ENCODE measurements around the gene PDRG1.

DNA sequence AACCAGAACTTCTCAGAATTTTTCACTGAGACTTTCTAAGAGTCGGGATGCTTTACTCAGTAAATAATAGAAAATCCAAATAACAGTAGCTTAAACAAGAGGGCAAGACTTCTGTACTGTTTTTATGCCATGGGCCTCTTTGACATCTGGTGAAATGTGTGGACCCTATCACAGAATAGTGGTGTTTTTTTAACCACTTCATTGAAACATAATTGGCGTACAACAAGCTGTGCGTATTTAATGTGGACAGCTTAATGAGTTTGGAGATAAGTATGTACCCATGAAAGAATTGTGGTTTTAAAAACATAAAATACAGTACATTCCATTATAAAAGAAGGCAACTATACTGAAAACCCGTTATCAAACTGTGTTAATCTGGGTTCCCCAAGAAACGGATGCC, 37.7 kb downstream of the PDRG1 start:
- TF ChIP-seq POLR2AphosphoS5 (IDR thresholded peaks at IDR 0.05; ENCODE audit: low read depth, low read length) (no peak), SIN3A (IDR thresholded peaks at IDR 0.05; ENCODE audit: borderline replicate concordance, insufficient read depth, low read depth, low read length) (no peak), TCF7L2 (IDR thresholded peaks at IDR 0.05; ENCODE audit: low read depth, low read length) (no peak)
- TF ChIP-seq, protein P1, sequence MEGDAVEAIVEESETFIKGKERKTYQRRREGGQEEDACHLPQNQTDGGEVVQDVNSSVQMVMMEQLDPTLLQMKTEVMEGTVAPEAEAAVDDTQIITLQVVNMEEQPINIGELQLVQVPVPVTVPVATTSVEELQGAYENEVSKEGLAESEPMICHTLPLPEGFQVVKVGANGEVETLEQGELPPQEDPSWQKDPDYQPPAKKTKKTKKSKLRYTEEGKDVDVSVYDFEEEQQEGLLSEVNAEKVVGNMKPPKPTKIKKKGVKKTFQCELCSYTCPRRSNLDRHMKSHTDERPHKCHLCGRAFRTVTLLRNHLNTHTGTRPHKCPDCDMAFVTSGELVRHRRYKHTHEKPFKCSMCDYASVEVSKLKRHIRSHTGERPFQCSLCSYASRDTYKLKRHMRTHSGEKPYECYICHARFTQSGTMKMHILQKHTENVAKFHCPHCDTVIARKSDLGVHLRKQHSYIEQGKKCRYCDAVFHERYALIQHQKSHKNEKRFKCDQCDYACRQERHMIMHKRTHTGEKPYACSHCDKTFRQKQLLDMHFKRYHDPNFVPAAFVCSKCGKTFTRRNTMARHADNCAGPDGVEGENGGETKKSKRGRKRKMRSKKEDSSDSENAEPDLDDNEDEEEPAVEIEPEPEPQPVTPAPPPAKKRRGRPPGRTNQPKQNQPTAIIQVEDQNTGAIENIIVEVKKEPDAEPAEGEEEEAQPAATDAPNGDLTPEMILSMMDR (IDR thresholded peaks at IDR 0.05): no peak
- TF ChIP-seq, protein P2, sequence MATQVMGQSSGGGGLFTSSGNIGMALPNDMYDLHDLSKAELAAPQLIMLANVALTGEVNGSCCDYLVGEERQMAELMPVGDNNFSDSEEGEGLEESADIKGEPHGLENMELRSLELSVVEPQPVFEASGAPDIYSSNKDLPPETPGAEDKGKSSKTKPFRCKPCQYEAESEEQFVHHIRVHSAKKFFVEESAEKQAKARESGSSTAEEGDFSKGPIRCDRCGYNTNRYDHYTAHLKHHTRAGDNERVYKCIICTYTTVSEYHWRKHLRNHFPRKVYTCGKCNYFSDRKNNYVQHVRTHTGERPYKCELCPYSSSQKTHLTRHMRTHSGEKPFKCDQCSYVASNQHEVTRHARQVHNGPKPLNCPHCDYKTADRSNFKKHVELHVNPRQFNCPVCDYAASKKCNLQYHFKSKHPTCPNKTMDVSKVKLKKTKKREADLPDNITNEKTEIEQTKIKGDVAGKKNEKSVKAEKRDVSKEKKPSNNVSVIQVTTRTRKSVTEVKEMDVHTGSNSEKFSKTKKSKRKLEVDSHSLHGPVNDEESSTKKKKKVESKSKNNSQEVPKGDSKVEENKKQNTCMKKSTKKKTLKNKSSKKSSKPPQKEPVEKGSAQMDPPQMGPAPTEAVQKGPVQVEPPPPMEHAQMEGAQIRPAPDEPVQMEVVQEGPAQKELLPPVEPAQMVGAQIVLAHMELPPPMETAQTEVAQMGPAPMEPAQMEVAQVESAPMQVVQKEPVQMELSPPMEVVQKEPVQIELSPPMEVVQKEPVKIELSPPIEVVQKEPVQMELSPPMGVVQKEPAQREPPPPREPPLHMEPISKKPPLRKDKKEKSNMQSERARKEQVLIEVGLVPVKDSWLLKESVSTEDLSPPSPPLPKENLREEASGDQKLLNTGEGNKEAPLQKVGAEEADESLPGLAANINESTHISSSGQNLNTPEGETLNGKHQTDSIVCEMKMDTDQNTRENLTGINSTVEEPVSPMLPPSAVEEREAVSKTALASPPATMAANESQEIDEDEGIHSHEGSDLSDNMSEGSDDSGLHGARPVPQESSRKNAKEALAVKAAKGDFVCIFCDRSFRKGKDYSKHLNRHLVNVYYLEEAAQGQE (IDR thresholded peaks at IDR 0.05; ENCODE audit: insufficient read depth in 1 of 2, low read depth in 2 of 2, low read length in 1 of 2): no peak
